Measurements from ENCODE around the gene DNAH17.

GRCh38 chr17:78613416-78613815 lies 36.2 kb upstream of the DNAH17 start:
- TF ChIP-seq POLR2AphosphoS5 (IDR thresholded peaks at IDR 0.05; ENCODE audit: insufficient read depth, low read depth, low read length) (no peak), EZH2 (IDR thresholded peaks at IDR 0.05; ENCODE audit: borderline replicate concordance, low read depth, low read length, severe bottlenecking) (no peak), CTCF (IDR thresholded peaks at IDR 0.05; ENCODE audit: extremely low read depth in 1 of 2, insufficient read depth in 1 of 2, low read depth in 1 of 2, low read length in 2 of 2) (no peak), POLR2A (IDR thresholded peaks at IDR 0.05; ENCODE audit: low read depth, low read length) (no peak)

All from endothelial cell of umbilical vein (primary cell).